Stimulated activated naive B cell treated with anti-CD40 and anti-IgM and Interleukin-4, amounts not matched to agents 10 μg/mL and 1 μg/mL and 100 μg/mL, for 72 hours (primary cell): Measurements from ENCODE around the gene CYTH1.

Experiments
- ATAC-seq, 2 donors: fragments of 150-1000 bp; cut with Tn5 transposase; replicated peaks; 2 replicates each; pipeline ENCODE4 v1.10.0; 2021; ENCODE audit warnings: moderate library complexity in 1 of 2
- DNase-seq: peaks from one replicate; pipeline ENCODE4 v3.0.0; 2021
- H3K27ac Mint-ChIP-seq: one replicate; pipeline ENCODE4 v1.8.0; 2022; ENCODE audit warnings: mild to moderate bottlenecking, mixed read lengths
- H3K27me3 Mint-ChIP-seq, 2 donors: one replicate each; pipeline ENCODE4 v1.8.0; 2022; ENCODE audit warnings: mixed read lengths in 2 of 2
- H3K36me3 Mint-ChIP-seq, 2 donors: one replicate each; pipeline ENCODE4 v1.8.0; 2022; ENCODE audit warnings: mixed read lengths in 2 of 2, mild to moderate bottlenecking in 1 of 2
- H3K4me1 Mint-ChIP-seq, 2 donors: one replicate each; pipeline ENCODE4 v1.8.0; 2022; ENCODE audit warnings: mixed read lengths in 2 of 2, mild to moderate bottlenecking in 1 of 2
- H3K4me3 Mint-ChIP-seq, 2 donors: one replicate each; pipeline ENCODE4 v1.8.0; 2022; ENCODE audit warnings: mild to moderate bottlenecking in 2 of 2, mixed read lengths in 2 of 2, moderate library complexity in 1 of 2
- H3K9me3 Mint-ChIP-seq, 2 donors: one replicate each; pipeline ENCODE4 v1.8.0; 2022; ENCODE audit warnings: mixed read lengths in 2 of 2, mild to moderate bottlenecking in 1 of 2

The CYTH1 gene

DNA sequence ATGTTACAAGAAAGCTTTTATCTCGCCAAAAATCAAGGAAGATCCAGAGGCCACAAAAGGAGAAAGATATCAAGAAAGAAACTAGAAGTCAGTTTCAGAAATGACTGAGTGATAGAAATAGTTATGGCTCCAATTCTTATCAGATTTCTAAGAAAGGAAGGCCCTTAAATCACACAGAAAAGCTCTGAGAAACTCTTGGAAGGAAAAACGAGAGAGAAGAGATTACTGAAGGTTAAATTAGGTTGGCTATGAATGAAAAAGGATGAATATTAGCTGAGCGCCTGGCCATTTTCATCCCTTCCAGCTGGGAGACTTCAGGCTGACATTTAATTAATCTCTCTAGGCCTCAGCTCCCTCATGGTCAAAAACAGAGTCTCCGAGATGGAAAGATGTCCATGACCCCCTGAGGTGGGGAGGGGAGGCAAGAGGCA lies 72.3 kb downstream of the CYTH1 start:
- Mint-ChIP-seq H3K27ac (peak overlapping the region; percentile 93), H3K4me1 (peaks cover 44 to 80% of the 10 kb centered on the region in 2 donors), H3K4me3 (peak overlapping the region; percentile 61 to 72), H3K27me3 (no peaks in the 10 kb centered on the region), H3K36me3 (peaks cover 41 to 52% of the 10 kb centered on the region in 2 donors), H3K9me3 (peaks cover 0 to 4% of the 10 kb centered on the region in 2 donors)
- ATAC-seq, result no peak
- DNase-seq, result no peak

DNA sequence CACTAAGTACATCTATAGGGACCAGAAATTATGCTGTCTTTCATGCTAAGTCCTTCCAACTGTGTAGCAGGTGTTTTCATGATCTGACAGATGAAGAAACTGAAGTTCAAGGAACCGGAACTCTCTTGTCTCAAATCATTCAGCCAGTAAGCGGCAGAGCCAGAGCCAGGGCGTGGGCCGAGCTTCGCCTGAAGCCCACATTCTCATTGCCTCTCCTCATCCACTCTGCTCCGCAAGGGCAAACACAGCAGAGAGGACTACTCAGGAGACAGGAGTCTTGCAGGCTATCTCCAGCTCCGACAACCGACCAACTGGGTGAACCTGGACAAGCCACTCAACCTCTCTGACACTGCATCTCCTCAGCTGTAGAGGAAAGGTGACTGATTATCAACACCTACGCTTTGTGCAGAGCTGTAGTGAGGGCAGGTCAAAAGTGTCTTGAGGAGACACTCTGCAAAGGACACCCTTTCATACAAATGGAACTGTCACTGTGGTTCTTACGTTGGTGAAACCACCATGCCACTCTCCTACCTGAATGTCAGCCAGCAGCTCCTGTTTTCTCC lies 72.9 kb downstream of the CYTH1 start:
- DNase-seq, result peak; percentile 45
- Mint-ChIP-seq H3K36me3 (peaks cover 37 to 48% of the 10 kb centered on the region in 2 donors), H3K27ac (peak overlapping the region; percentile 93), H3K4me1 (peaks cover 39 to 74% of the 10 kb centered on the region in 2 donors), H3K4me3 (peak overlapping the region; percentile 61 to 72), H3K27me3 (no peaks in the 10 kb centered on the region), H3K9me3 (peaks cover 0 to 4% of the 10 kb centered on the region in 2 donors)
- ATAC-seq, result peak; percentile 80

DNA sequence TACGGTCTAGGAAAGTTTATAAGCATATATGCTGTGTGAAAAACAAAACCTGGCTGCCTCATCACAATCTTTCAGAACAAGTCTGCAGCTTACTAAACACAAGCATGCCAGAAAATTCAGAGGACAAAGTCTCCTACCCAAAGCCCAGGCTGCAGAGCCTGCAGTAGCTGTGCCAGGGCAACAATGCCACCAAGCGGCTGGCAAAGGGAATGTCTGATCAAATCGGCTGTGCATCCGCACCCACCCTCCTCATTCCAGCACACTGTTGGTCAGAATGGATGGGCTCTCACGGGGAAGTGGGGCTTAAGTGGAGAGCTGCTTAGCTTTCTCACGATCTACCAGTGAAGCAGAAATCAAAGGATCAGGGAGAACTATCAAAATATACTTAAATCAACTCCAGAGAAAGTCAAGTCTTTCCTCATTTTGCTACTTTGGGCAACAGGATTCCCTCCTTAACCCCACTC lies 73.5 kb downstream of the CYTH1 start:
- Mint-ChIP-seq H3K4me1 (peaks cover 40 to 68% of the 10 kb centered on the region in 2 donors), H3K36me3 (peaks cover 39 to 54% of the 10 kb centered on the region in 2 donors), H3K9me3 (peaks cover 0 to 4% of the 10 kb centered on the region in 2 donors), H3K27me3 (no peaks in the 10 kb centered on the region), H3K27ac (peak overlapping the region; percentile 93), H3K4me3 (peak overlapping the region; percentile 67 to 72)
- ATAC-seq (peak; percentile 71), DNase-seq (no peak)

DNA sequence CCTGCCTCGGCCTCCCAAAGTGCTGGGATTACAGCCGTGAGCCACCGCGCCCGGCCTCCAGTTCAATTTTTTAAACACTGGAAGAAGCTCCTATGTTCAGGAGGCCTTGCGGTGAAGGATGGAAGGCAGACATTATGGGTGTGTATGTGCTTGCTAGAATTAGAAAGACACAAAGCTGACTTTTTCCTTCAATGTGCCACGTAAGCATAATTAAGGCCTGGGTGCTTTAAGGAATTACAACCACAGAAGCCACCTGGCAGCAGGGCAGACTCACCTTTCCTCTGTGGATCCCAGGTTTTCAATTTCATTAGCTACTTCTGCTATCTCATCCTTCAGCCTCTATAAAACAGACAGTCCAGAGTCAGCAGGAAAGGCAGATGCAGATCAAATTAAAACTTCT lies 74.2 kb downstream of the CYTH1 start:
- H3K27me3 Mint-ChIP-seq, result no peaks in the 10 kb centered on the region
- H3K9me3 Mint-ChIP-seq, result peaks cover 0 to 4% of the 10 kb centered on the region in 2 donors
- peak overlapping the region; percentile 77 for H3K27ac Mint-ChIP-seq
- peaks cover 42 to 62% of the 10 kb centered on the region in 2 donors for H3K4me1 Mint-ChIP-seq
- DNase-seq (no peak), ATAC-seq (no peak)
- H3K36me3 Mint-ChIP-seq, result peaks cover 41 to 57% of the 10 kb centered on the region in 2 donors
- peak overlapping the region; percentile 10 to 72 for H3K4me3 Mint-ChIP-seq

DNA sequence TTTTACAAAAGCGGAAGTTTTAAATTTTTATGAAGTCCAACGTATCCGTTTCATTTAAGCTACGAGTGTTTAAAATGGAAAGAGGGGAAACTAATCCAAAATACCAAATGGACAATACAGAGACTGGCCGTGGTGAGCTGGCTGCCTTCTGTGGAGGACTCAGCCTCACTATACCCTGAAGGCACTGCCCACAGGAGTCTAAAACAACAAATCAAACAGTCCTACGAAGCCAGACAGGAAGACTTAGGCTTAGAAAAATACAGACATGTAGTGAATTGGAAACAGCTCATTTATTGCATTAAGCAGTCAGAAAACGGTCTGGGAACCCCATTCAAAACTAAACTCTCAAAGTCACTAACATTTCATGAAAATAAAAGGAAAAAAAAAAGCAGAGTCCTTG lies 75.1 kb downstream of the CYTH1 start:
- ATAC-seq (no peak), DNase-seq (no peak)
- Mint-ChIP-seq H3K4me3 (no peak overlapping the region), H3K36me3 (peaks cover 46 to 58% of the 10 kb centered on the region in 2 donors), H3K9me3 (peaks cover 0 to 4% of the 10 kb centered on the region in 2 donors), H3K4me1 (peaks cover 40 to 59% of the 10 kb centered on the region in 2 donors), H3K27me3 (no peaks in the 10 kb centered on the region), H3K27ac (peak overlapping the region; percentile 56)

DNA sequence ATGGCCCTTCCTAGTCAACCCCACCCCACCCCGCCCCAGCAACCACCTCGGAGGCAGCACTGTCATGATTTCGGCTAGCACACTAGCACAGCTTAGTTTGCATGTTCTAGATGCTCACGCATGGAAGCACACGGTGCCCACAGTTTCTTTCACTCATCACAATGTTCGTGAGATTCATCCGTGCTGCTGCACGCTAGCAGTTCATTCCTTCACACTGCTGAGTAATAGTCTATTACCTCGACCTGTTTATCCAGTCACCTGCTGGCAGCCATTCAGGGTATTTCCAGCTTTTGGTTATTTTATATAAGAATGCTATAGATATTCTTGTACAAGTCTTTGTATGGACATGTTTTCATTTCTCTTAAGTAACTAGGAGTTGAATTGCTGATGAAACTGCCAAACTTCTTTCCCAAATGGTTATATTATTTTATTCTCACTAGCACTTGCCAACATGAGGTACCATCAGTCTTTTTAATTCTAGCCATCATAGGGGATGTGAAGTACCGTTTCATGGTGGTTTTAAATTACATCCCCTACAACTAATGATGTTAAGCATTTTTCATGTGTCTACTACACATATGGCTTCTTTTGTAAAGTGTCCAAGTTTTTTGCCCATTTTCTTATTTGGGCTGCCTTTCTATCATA lies 75.7 kb downstream of the CYTH1 start:
- Mint-ChIP-seq H3K4me3 (no peak overlapping the region), H3K27me3 (no peaks in the 10 kb centered on the region), H3K27ac (no peak overlapping the region), H3K36me3 (peaks cover 49 to 60% of the 10 kb centered on the region in 2 donors), H3K9me3 (no peaks in the 10 kb centered on the region), H3K4me1 (peaks cover 36 to 53% of the 10 kb centered on the region in 2 donors)
- DNase-seq (peak; percentile 47), ATAC-seq (peak; percentile 77 to 78)

DNA sequence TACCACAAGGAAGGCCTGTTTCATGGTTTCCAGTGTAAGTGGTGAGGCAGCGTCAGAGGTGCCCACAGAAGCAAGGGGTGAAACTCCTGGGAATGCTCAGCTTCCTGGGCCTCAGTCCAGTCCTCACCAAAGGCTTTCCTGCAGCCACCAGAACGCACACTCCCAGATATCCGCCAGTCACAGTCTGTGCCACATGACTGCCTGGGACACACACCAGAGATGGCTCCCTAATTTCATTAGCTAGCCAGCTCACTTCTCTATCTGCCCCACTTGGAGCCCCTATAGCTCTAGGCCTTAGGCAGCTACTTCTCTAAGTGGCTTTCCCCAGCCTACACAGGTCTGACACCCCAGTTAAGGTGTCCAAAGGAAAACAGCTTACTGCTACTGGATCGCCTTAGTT lies 77.0 kb downstream of the CYTH1 start:
- Mint-ChIP-seq H3K4me1 (peaks cover 29 to 44% of the 10 kb centered on the region in 2 donors), H3K27ac (peak overlapping the region; percentile 59), H3K9me3 (no peaks in the 10 kb centered on the region), H3K27me3 (no peaks in the 10 kb centered on the region), H3K4me3 (no peak overlapping the region), H3K36me3 (peaks cover 49 to 58% of the 10 kb centered on the region in 2 donors)
- ATAC-seq, result no peak
- DNase-seq, result no peak

DNA sequence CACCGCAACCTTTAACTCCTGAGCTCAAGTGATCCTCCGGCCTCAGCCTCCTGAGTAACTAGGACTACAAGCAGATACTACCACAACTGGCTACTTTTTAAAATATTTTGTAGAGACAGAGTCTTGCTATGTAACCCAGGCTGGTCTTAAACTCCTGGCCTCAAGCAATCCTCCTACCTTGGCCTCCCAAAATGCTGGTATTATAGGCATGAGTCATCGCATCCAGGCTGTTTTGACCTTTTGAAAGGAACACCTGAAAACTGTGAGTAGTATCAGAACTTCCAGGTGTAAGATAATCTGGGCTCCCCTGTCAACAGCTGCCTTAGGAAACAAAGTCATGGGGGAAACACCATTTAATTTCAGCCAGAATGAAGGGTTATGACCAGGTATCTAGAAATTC lies 77.5 kb downstream of the CYTH1 start:
- H3K4me3 Mint-ChIP-seq, result no peak overlapping the region
- ATAC-seq (no peak), DNase-seq (no peak)
- peaks cover 45 to 56% of the 10 kb centered on the region in 2 donors for H3K36me3 Mint-ChIP-seq
- peaks cover 25 to 42% of the 10 kb centered on the region in 2 donors for H3K4me1 Mint-ChIP-seq
- H3K9me3 Mint-ChIP-seq, result no peaks in the 10 kb centered on the region
- H3K27me3 Mint-ChIP-seq, result no peaks in the 10 kb centered on the region
- H3K27ac Mint-ChIP-seq, result peak overlapping the region; percentile 51

DNA sequence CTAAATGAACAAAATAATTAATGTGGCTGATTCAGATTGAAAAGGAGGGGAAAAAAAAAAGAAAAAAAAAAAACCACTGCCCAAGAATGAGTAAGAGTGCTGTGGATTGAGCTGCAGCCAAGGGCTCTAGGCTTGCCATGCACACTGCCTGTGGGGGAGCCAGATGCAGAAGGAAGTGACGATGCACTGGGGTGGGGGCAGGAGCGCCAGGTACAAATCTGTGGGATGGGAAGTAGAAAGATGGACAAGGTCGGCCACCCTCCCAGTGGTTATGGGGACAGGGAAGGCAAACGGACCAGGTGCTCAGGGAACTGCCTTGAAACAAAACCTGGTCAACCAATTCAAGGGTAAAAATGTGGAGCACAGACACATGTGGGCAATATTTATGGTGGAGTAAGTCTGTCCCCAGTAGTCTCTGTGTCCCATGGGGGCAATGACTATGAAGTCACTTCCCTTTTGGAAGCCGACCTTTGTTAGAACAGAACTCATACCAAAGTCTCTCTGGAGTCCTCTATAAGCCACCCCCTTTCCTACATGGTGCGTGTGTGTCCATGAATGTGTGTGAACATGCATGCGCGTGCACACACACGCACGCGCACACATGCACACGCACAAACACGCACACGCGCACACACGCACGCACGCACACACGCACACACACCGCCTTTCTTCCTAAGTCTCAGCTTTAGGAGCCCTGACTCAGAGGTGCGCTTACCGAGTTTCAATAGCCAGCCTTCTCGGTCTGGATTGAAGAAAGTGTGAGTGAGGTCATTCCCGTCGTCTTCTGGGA lies 84.3 kb downstream of the CYTH1 start:
- ATAC-seq, result peak; percentile 78 to 82
- H3K4me3 Mint-ChIP-seq, result peak overlapping the region; percentile 54 to 64
- no peaks in the 10 kb centered on the region for H3K27me3 Mint-ChIP-seq
- H3K27ac Mint-ChIP-seq, result peak overlapping the region; percentile 89
- H3K36me3 Mint-ChIP-seq, result peaks cover 71 to 76% of the 10 kb centered on the region in 2 donors
- no peaks in the 10 kb centered on the region for H3K9me3 Mint-ChIP-seq
- peaks cover 47 to 70% of the 10 kb centered on the region in 2 donors for H3K4me1 Mint-ChIP-seq
- DNase-seq, result peak; percentile 35

DNA sequence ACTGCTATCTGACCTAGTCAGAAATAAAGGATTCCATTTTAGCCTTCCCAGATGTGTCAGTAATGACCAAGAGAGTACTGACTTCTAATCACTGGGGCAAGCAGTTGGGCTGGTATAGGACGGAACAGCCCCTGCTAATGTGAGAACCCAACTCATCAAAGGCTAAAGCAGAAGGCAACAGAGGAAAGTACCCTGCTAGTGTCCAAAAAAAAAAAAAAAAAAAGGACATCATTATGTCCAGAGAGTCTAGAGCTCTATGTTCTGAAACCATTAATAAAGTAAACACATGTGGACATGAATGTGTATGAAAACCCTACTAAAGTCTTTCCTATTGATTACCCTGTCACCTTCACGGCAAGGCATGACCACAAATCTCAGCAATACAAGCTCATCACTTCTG lies 85.0 kb downstream of the CYTH1 start:
- peaks cover 74 to 77% of the 10 kb centered on the region in 2 donors for H3K36me3 Mint-ChIP-seq
- H3K27me3 Mint-ChIP-seq, result no peaks in the 10 kb centered on the region
- peak overlapping the region; percentile 21 to 25 for H3K4me3 Mint-ChIP-seq
- peak overlapping the region; percentile 89 for H3K27ac Mint-ChIP-seq
- peak in 1 of 2 donors; percentile 16 for ATAC-seq
- no peak for DNase-seq
- no peaks in the 10 kb centered on the region for H3K9me3 Mint-ChIP-seq
- peaks cover 48 to 72% of the 10 kb centered on the region in 2 donors for H3K4me1 Mint-ChIP-seq

DNA sequence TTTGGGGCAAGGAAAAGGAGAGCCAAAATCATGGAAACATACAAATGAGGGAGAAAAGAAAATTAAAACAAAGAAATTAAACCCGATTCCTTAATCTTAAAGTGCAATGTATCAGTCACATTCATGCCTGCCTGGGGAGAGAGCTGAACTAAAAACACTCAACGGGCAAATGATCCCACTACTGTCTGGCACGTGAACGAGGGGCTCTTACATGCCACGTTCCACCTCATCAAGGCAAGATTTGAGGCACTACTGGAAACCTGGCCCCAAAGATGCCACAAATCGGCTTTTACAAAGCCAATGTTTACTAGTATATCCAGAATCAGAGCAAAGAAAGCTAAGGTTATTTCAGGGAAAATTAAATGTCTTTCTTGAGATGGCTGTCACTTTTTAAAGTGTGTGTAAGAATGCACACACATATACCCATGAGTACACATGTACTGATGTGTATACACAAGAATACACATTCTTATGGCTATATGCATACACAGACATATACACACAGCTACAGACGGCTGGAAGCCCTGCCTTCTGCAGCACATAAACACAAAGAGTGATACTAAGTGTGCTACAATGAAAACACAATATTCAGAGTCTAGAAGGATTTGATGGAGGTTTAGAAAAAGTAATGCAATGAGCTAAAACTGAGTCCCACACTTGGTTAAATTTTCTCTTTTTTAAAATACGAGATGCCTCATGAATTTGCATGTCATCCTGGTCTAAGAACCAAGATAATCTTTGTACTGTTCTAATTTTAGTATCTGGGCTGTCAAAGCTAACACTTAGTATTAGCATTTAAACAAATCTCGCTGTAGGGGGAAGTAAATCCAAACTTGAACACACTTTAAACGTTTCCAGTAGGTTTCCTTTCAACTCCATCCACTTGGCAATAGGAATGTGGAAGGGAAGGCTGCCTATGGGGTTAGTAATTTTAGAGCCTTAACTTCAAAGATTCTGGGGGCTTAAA lies 85.8 kb downstream of the CYTH1 start:
- no peak for ATAC-seq
- no peak for DNase-seq
- Mint-ChIP-seq H3K4me3 (peak overlapping the region; percentile 55 to 63), H3K36me3 (peaks cover 69 to 76% of the 10 kb centered on the region in 2 donors), H3K9me3 (no peaks in the 10 kb centered on the region), H3K27me3 (no peaks in the 10 kb centered on the region), H3K4me1 (peaks cover 49 to 76% of the 10 kb centered on the region in 2 donors), H3K27ac (peak overlapping the region; percentile 89)

DNA sequence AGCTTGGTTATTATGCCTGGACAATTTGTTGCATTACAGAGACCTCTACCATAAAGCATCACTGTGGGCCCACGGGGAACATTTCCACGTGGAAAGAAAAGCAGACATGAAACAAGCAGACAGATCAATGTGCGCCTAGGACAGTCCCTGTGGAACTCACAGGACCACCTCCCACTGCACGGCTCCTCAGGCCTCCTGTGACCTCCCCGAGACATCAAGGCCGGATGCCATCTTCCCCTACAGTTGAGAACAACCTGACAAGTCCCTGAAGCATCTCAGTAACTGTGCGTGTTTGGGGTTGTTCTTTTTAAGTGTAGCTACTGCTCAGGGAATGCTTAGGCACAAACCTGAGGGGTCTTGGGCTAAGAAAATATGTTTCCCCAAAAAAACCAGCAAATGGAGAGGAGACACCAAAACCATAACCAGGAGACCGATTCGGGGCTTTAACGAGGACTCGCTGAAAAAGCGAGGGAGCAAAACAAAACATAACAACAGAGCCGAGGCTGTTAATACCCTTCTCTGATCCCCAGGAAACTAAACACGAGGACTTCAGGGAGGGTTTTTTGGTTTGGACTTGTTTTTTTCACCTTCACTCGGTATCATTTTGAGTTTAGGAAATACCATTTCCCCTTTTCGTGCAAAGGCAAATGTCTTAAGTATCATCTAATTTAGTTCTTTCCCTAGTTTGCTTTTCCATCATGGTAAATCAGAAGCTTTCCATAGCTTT lies 87.1 kb downstream of the CYTH1 start:
- no peaks in the 10 kb centered on the region for H3K9me3 Mint-ChIP-seq
- H3K27me3 Mint-ChIP-seq, result no peaks in the 10 kb centered on the region
- peak overlapping the region; percentile 55 to 63 for H3K4me3 Mint-ChIP-seq
- no peak for DNase-seq
- ATAC-seq, result peak; percentile 58 to 63
- H3K27ac Mint-ChIP-seq, result peak overlapping the region; percentile 86
- H3K36me3 Mint-ChIP-seq, result peaks cover 75 to 82% of the 10 kb centered on the region in 2 donors
- H3K4me1 Mint-ChIP-seq, result peaks cover 49 to 78% of the 10 kb centered on the region in 2 donors
